HUES48 (cell line): Measurements from ENCODE around the gene CIRBP.
"Not testable (repeated sequence)": the region's sequence is repeated elsewhere in the genome, so short reads cannot be mapped to it uniquely, and the experiment has no call there.

ENCODE experiments used
- H3K27ac ChIP-seq: one replicate; pipeline ENCODE4 v1.7.0; 2013; ENCODE audit warnings: low read depth, low read length, inconsistent platforms
- H3K27me3 ChIP-seq: 2 replicates; pipeline ENCODE4 v1.6.1; 2013; ENCODE audit warnings: mild to moderate bottlenecking, low read length; ENCODE audit not compliant: control insufficient read depth, insufficient read depth
- H3K36me3 ChIP-seq: 2 replicates; pipeline ENCODE4 v1.6.1; 2013; ENCODE audit warnings: low read length; ENCODE audit not compliant: control insufficient read depth, insufficient read depth
- H3K4me1 ChIP-seq: 2 replicates; pipeline ENCODE4 v1.6.1; 2013; ENCODE audit warnings: mild to moderate bottlenecking, low read length; ENCODE audit not compliant: control insufficient read depth, insufficient read depth
- H3K4me3 ChIP-seq: 2 replicates; pipeline ENCODE4 v1.5.1; 2013; ENCODE audit warnings: mild to moderate bottlenecking, low read depth, low read length
- H3K9ac ChIP-seq: 2 replicates; pipeline ENCODE4 v1.6.1; 2013; ENCODE audit warnings: mild to moderate bottlenecking, low read depth, low read length, moderate library complexity
- H3K9me3 ChIP-seq: 2 replicates; pipeline ENCODE4 v1.6.1; 2013; ENCODE audit warnings: low read length; ENCODE audit not compliant: control insufficient read depth, insufficient read depth

Gene CIRBP

GRCh38 chr19:1246265-1247087 is 22.7 kb upstream of the CIRBP start:
- H3K36me3 ChIP-seq, H3K27ac ChIP-seq, H3K9me3 ChIP-seq, H3K4me1 ChIP-seq, H3K9ac ChIP-seq, H3K4me3 ChIP-seq, H3K27me3 ChIP-seq: not testable (repeated sequence)

- Histone ChIP-seq H3K36me3 (peaks cover 9% of the 10 kb centered on the region), H3K9me3 (no peaks in the 10 kb centered on the region), H3K4me3 (peak overlapping the region; percentile 92; the same call in 1 of the 2 replicates), H3K27me3 (no peaks in the 10 kb centered on the region), H3K4me1 (no peaks in the 10 kb centered on the region), H3K9ac (no peak overlapping the region), H3K27ac (peak overlapping the region; percentile 99)
These were observed 21.4 kb upstream of the CIRBP start for GRCh38 chr19:1247748-1248138.

DNA sequence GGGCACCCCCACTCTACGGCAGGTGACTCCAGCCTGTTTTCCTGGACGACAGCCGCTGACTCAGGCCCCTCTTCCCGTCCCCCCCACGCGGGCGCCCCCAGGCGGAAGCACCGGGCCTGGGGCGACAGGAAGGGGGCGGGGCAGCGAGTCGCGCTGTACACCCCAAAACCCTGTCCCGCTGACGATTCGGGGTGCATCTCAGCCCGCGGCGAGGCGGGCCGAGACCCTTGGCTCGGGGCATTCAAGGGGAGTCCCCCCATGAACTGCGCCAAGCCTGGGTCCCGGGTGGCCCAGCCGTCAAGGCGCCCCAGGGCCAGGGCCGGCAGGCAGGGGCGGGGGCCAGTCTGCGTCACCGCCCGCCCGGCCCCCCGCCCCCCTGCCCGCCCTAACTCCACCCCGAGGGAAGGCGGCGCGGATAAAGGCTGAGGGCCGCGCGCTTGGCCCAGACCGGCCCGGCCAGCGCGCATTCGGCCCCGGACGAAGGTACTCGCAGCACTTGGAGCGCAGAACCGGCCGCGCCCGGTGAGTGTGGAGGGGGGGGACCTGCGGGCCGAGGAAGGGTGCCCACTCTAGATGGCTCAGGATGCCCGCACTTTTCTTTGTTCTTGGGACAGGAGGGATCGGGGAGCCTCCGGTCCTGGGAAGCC is 20.9 kb upstream of the CIRBP start, which contains the start of gene MIDN:
MIDN (plus strand) TSS at position 445 of the 647 bp plus-strand sequence. CDS start 1,714 bp downstream, outside the sequence.
- Histone ChIP-seq H3K9ac (peak within 1 kb of the TSS; percentile 94), H3K4me1 (no peaks in the 10 kb centered on the region), H3K27ac (peak within 1 kb of the TSS; percentile 99), H3K4me3 (peak within 1 kb of the TSS; percentile 92), H3K9me3 (no peaks in the 10 kb centered on the region), H3K27me3 (no peaks in the 10 kb centered on the region), H3K36me3 (peaks cover 10% of the 10 kb centered on the region)

GRCh38 chr19:1248786-1249297 is 20.3 kb upstream of the CIRBP start:
- Histone ChIP-seq H3K9me3 (no peaks in the 10 kb centered on the region), H3K36me3 (peaks cover 16% of the 10 kb centered on the region), H3K27ac (peak overlapping the region; percentile 99), H3K4me1 (no peaks in the 10 kb centered on the region), H3K9ac (peak overlapping the region; percentile 94), H3K4me3 (peak overlapping the region; percentile 92), H3K27me3 (no peaks in the 10 kb centered on the region)

GRCh38 chr19:1249298-1249989 is 19.7 kb upstream of the CIRBP start:
- Histone ChIP-seq H3K4me3 (peak overlapping the region; percentile 92), H3K27ac (peak overlapping the region; percentile 99), H3K4me1 (no peaks in the 10 kb centered on the region), H3K27me3 (no peaks in the 10 kb centered on the region), H3K36me3 (peaks cover 22% of the 10 kb centered on the region), H3K9ac (peak overlapping the region; percentile 94; the same call in 1 of the 2 replicates), H3K9me3 (no peaks in the 10 kb centered on the region)

- no peaks in the 10 kb centered on the region for H3K27me3 ChIP-seq
- H3K4me1 ChIP-seq, result no peaks in the 10 kb centered on the region; the same call in 1 of the 2 replicates
- H3K27ac ChIP-seq, result peak overlapping the region; percentile 89
- peaks cover 28% of the 10 kb centered on the region for H3K36me3 ChIP-seq
- H3K9ac ChIP-seq, result peak overlapping the region; percentile 78
- no peaks in the 10 kb centered on the region for H3K9me3 ChIP-seq
- H3K4me3 ChIP-seq, result peak overlapping the region; percentile 91
These were observed 19.1 kb upstream of the CIRBP start for GRCh38 chr19:1249990-1250436.

GRCh38 chr19:1250437-1251260 is 18.5 kb upstream of the CIRBP start:
- H3K4me3 ChIP-seq, result peak overlapping the region; percentile 91
- H3K27ac ChIP-seq, result peak overlapping the region; percentile 89
- no peaks in the 10 kb centered on the region; the same call in 1 of the 2 replicates for H3K4me1 ChIP-seq
- H3K36me3 ChIP-seq, result peaks cover 34% of the 10 kb centered on the region
- H3K9me3 ChIP-seq, result no peaks in the 10 kb centered on the region
- H3K9ac ChIP-seq, result peak overlapping the region; percentile 78
- no peaks in the 10 kb centered on the region for H3K27me3 ChIP-seq

- Histone ChIP-seq H3K27me3 (no peaks in the 10 kb centered on the region), H3K9ac (peak overlapping the region; percentile 78), H3K4me3 (peak overlapping the region; percentile 91), H3K4me1 (no peaks in the 10 kb centered on the region; the same call in 1 of the 2 replicates), H3K27ac (peak overlapping the region; percentile 89), H3K36me3 (peaks cover 41% of the 10 kb centered on the region), H3K9me3 (no peaks in the 10 kb centered on the region)
These were observed 17.6 kb upstream of the CIRBP start for GRCh38 chr19:1251330-1252220.

DNA sequence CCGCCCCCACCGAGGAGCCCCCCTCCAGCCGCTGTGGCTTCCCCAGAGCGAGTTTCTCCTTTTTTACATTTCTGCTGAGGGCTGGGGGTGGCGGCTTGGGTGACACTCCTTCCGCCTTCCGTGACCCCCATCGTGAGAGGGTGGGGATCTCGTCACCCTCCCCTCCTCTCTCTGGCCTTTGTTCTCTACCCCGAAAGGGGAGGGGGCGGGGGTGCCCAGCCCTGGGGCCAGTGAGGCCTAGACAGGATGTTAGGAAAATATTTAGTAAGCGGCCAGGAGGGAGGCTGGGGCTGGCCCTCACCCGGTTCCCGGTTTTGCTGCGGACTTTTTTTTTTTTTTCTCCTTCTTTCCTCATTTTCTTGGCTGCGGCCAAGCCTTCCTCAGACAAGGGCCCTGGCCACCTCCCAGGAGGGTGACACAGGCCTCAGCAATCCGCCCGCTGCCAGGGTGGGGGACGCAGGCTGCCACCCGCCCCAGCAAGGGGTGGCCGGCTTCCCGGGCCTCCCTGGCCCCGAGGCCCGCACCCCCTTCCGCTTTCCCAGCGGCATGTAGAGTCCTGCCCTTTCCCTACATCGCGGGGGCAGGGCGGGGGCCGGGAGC is 16.8 kb upstream of the CIRBP start:
- Histone ChIP-seq H3K9me3 (no peaks in the 10 kb centered on the region), H3K36me3 (peaks cover 48% of the 10 kb centered on the region), H3K9ac (no peak overlapping the region), H3K4me3 (peak overlapping the region; percentile 35; the same call in 1 of the 2 replicates), H3K27ac (peak overlapping the region; percentile 89), H3K27me3 (no peaks in the 10 kb centered on the region), H3K4me1 (no peaks in the 10 kb centered on the region; the same call in 1 of the 2 replicates)
